Measurements from ENCODE around the gene RRAGA. TPM values are rescaled to one million over a fixed set of nuclear protein-coding genes. Genes with fewer than 3 reads are reported as not detected.
"Not testable (repeated sequence)": the region's sequence is repeated elsewhere in the genome, so short reads cannot be mapped to it uniquely, and the experiment has no call there.

RRAGA gene
- total RNA-seq, 1 donor from 2014 or later, result 28.4 TPM

- no peak for DNase-seq (ENCODE audit: low spot score)
These were observed 36.1 kb downstream of the RRAGA start for GRCh38 chr9:19085295-19085694.

GRCh38 chr9:19087106-19088000 lies 38.1 kb downstream of the RRAGA start:
- peak; percentile 8 for DNase-seq (ENCODE audit: low spot score)

GRCh38 chr9:19097431-19097830 lies 48.2 kb downstream of the RRAGA start:
- not testable (repeated sequence) for DNase-seq (ENCODE audit: low spot score)

Other genes with a start within 250 kb of the RRAGA start
- gene SAXO1, start 16.2 kb upstream of the RRAGA start, total RNA-seq (ENCODE audit: insufficient read depth, low replicate concordance), result 1.9 TPM
- 19.7 TPM for gene HAUS6, start 53.5 kb downstream of the RRAGA start, total RNA-seq (ENCODE audit: insufficient read depth, low replicate concordance)
- 92.7 TPM for gene PLIN2, start 78.1 kb downstream of the RRAGA start, total RNA-seq (ENCODE audit: insufficient read depth, low replicate concordance)
- gene DENND4C, start 181.3 kb downstream of the RRAGA start, total RNA-seq (ENCODE audit: insufficient read depth, low replicate concordance), result 121 TPM